SK-N-SH treated with all-trans-retinoic acid at 6 μM for 48 hours (cell line): ENCODE results near the gene LY6G6C.

Experiments
- ARNTL ChIP-seq: fragments of 450-650 bp; formaldehyde crosslinking; IDR thresholded peaks from 2 replicates; pipeline ENCODE4 v1.5.0; 2020; ENCODE audit warnings: low read depth, mild to moderate bottlenecking, moderate library complexity, borderline replicate concordance
- CSDC2 ChIP-seq: fragments of 250-450 bp; sonication (Bioruptor Pico); IDR thresholded peaks from 2 replicates; pipeline ENCODE4 v1.5.0; 2020; ENCODE audit warnings: mild to moderate bottlenecking, moderate library complexity
- PPARA ChIP-seq: fragments of 250-450 bp; sonication (Bioruptor Pico); IDR thresholded peaks from 2 replicates; pipeline ENCODE4 v1.5.0; 2020; ENCODE audit warnings: mild to moderate bottlenecking, borderline replicate concordance
- TCF4 ChIP-seq: fragments of 250-450 bp; sonication (Bioruptor Pico); IDR thresholded peaks from 2 replicates; pipeline ENCODE4 v1.8.0; 2021; ENCODE audit warnings: mild to moderate bottlenecking, moderate library complexity, borderline replicate concordance
- TOX ChIP-seq: fragments of 250-450 bp; sonication (Bioruptor Pico); IDR thresholded peaks from 2 replicates; pipeline ENCODE4 v1.8.0; 2021; ENCODE audit warnings: mild to moderate bottlenecking, moderate library complexity, borderline replicate concordance
- ZFP30 ChIP-seq: fragments of 450-650 bp; formaldehyde crosslinking; IDR thresholded peaks from 2 replicates; pipeline ENCODE4 v1.5.0; 2022; ENCODE audit warnings: mild to moderate bottlenecking, moderate library complexity
- TF ChIP-seq, protein P1 (sequence below): fragments of 250-450 bp; sonication (Bioruptor Pico); IDR thresholded peaks from 2 replicates; pipeline ENCODE4 v1.5.1; 2020; ENCODE audit warnings: low read depth, mild to moderate bottlenecking, moderate library complexity
- TF ChIP-seq, protein P2 (sequence below): fragments of 250-450 bp; sonication (Bioruptor Pico); IDR thresholded peaks from 2 replicates; pipeline ENCODE4 v1.8.0; 2020; ENCODE audit warnings: mild to moderate bottlenecking, moderate library complexity, borderline replicate concordance

DNA sequence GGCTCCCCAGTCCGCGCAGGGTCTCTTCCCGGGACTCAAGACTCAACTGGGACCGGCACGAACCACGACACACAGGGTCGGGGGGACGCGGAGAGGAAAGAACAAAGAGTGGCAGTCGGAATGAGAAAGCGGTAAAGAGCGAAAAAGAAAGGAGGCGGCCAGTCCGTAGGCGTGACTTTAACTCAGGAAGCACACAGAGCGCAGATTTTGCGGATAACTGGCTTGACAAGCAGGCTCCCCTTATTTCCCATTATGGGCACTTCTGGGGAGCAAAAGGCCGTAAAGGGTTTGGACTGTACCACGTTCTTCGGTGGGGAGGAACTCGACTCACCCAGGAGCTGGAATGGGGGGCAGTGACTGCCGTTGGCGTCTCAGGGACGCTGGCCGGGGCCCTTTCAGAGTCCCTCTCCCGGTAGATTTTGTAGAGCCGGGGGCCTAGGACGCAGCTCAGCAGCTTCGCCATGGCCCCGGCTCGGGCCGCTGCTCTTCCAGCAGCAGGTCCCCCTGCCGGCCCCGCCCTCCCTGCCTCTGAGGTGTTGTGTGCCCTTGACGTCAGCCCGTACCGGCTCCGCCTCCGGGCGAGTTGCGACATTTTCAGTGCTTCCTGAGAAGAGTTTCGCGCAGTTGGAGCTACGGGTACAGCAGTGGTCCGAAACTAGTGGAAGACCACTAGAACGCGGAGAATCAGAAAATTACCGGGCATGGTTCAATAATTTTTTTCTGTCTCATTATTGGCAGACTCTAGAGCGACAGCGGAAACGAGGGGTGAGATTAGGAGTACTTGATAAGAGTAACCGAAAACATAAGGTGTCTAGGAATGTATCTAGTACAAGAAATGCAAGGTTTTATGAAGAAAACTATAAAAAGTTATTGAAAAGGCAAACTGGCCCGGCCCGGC, 18.5 kb downstream of the LY6G6C start, which contains the start of gene ABHD16A:
- TF ChIP-seq TOX (no peak), ZFP30 (no peak), PPARA (CRISPR knock-in tag) (no peak), ARNTL (no peak), CSDC2 (CRISPR knock-in tag) (no peak), TCF4 (CRISPR knock-in tag) (no peak)
- TF ChIP-seq, protein P1, sequence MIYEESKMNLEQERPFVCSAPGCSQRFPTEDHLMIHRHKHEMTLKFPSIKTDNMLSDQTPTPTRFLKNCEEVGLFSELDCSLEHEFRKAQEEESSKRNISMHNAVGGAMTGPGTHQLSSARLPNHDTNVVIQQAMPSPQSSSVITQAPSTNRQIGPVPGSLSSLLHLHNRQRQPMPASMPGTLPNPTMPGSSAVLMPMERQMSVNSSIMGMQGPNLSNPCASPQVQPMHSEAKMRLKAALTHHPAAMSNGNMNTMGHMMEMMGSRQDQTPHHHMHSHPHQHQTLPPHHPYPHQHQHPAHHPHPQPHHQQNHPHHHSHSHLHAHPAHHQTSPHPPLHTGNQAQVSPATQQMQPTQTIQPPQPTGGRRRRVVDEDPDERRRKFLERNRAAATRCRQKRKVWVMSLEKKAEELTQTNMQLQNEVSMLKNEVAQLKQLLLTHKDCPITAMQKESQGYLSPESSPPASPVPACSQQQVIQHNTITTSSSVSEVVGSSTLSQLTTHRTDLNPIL (CRISPR knock-in tag) = no peak
- TF ChIP-seq, protein P2, sequence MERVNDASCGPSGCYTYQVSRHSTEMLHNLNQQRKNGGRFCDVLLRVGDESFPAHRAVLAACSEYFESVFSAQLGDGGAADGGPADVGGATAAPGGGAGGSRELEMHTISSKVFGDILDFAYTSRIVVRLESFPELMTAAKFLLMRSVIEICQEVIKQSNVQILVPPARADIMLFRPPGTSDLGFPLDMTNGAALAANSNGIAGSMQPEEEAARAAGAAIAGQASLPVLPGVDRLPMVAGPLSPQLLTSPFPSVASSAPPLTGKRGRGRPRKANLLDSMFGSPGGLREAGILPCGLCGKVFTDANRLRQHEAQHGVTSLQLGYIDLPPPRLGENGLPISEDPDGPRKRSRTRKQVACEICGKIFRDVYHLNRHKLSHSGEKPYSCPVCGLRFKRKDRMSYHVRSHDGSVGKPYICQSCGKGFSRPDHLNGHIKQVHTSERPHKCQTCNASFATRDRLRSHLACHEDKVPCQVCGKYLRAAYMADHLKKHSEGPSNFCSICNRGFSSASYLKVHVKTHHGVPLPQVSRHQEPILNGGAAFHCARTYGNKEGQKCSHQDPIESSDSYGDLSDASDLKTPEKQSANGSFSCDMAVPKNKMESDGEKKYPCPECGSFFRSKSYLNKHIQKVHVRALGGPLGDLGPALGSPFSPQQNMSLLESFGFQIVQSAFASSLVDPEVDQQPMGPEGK = no peak
